T-cell (primary cell): Measurements from ENCODE around the gene TPST2. TPM values are rescaled to one million over a fixed set of nuclear protein-coding genes. Genes with fewer than 3 reads are reported as not detected.

Experiments
- ATAC-seq, 4 experiments: fragments of 200-7000 bp in 3 of 4; fragments of 150-1000 bp in 1 of 4; cut with Tn5 transposase; replicated peaks in 1 of 4; 1 replicate in 3 of 4; 2 replicates in 1 of 4; pipeline ENCODE4 v1.10.0; 2021; ENCODE audit warnings: moderate library complexity in 3 of 4, mild to moderate bottlenecking in 2 of 4, moderate number of reproducible peaks in 1 of 4
- CTCF ChIA-PET, 2 donors: fragments of 300-600 bp; sonication (Branson Sonifier 250); formaldehyde crosslinking; loops; one replicate each; lab custom pipeline; 2022; ENCODE audit warnings: antibody characterized with exemption in 2 of 2; lab: Charles Lee
- POLR2A ChIA-PET, 2 donors: fragments of 300-600 bp; sonication (Branson Sonifier 250); formaldehyde crosslinking; loops; one replicate each; lab custom pipeline; 2022; ENCODE audit warnings: antibody characterized with exemption in 2 of 2; lab: Charles Lee
- DNase-seq, 35 experiments: peaks; one replicate each; pipeline versions ENCODE4 v3.0.0 to v3.0.0-alpha.2; 2013 to 2023
- H3K27ac ChIP-seq: one replicate; pipeline ENCODE4 v1.5.1; 2013; ENCODE audit warnings: low read length
- H3K27me3 ChIP-seq, 2 experiments: replicated peaks in 1 of 2; 1 replicate in 1 of 2; 2 replicates in 1 of 2; pipeline versions ENCODE4 v1.6.1 to v1.7.0; 2013; ENCODE audit warnings: low read length in 1 of 2, mixed read lengths in 1 of 2; ENCODE audit not compliant: control insufficient read depth in 2 of 2, insufficient read depth in 2 of 2; ENCODE audit errors: extremely low read depth in 1 of 2
- H3K36me3 ChIP-seq, 2 donors: 1 replicate in 1 of 2; 2 replicates in 1 of 2; pipeline versions ENCODE4 v1.6.1 to v1.7.0; 2013; ENCODE audit warnings: low read length in 1 of 2; ENCODE audit not compliant: control insufficient read depth in 2 of 2, insufficient read depth in 1 of 2; ENCODE audit errors: extremely low read depth in 1 of 2
- H3K4me1 ChIP-seq, 2 experiments: 1 replicate in 1 of 2; 2 replicates in 1 of 2; pipeline versions ENCODE4 v1.6.1 to v1.7.0; 2013; ENCODE audit warnings: low read length in 2 of 2, mixed read lengths in 1 of 2; ENCODE audit not compliant: insufficient read depth in 2 of 2, control insufficient read depth in 1 of 2; ENCODE audit errors: extremely low read depth in 1 of 2
- H3K4me3 ChIP-seq, 2 donors: 1 replicate in 1 of 2; 2 replicates in 1 of 2; pipeline versions ENCODE4 v1.5.1 to v1.7.0; 2013; ENCODE audit warnings: mild to moderate bottlenecking in 2 of 2, low read length in 1 of 2, moderate library complexity in 1 of 2; ENCODE audit not compliant: control insufficient read depth in 1 of 2; ENCODE audit errors: extremely low read depth in 1 of 2
- H3K9me3 ChIP-seq: 2 replicates; pipeline ENCODE4 v1.7.0; 2013
- H3K27ac Mint-ChIP-seq, 2 donors: one replicate each; pipeline ENCODE4 v1.8.0; 2020 to 2021; ENCODE audit warnings: mild to moderate bottlenecking in 2 of 2, mixed read lengths in 2 of 2
- H3K27me3 Mint-ChIP-seq, 2 donors: one replicate each; pipeline ENCODE4 v1.8.0; 2021 to 2022; ENCODE audit warnings: mixed read lengths in 2 of 2
- H3K36me3 Mint-ChIP-seq: one replicate; pipeline ENCODE4 v1.8.0; 2021; ENCODE audit warnings: mixed read lengths
- H3K4me1 Mint-ChIP-seq, 3 donors: one replicate each; pipeline ENCODE4 v1.8.0; 2020 to 2022; ENCODE audit warnings: mixed read lengths in 3 of 3, mild to moderate bottlenecking in 1 of 3
- H3K4me3 Mint-ChIP-seq, 3 donors: one replicate each; pipeline ENCODE4 v1.8.0; 2020 to 2022; ENCODE audit warnings: mild to moderate bottlenecking in 3 of 3, mixed read lengths in 3 of 3, moderate library complexity in 3 of 3
- H3K9me3 Mint-ChIP-seq, 3 donors: one replicate each; pipeline ENCODE4 v1.8.0; 2020 to 2022; ENCODE audit warnings: mixed read lengths in 3 of 3
- WGBS: methylation state at CpG from one replicate; pipeline ENCODE4 v1.1.5; 2013; ENCODE audit warnings: missing lambda C conversion rate; ENCODE audit not compliant: insufficient coverage; 5-methylcytosine and 5-hydroxymethylcytosine counted together
- total RNA-seq, 35 experiments: library from RNA in 6 of 35; stranded (reverse) in 6 of 35; fragments of 120-200 nt in 1 of 35; gene quantifications; one replicate each; pipeline versions ENCODE4 v1.2.1 to v1.2.4 and lab custom pipeline; 2013 to 2026

TPST2 gene
- total RNA-seq, 5 donors from 2014 or later (not counting 1 experiment from before 2014, with no cell fraction given): 30.3 to 42.1 (median 38.0) TPM

- DNase-seq: no peak
- Mint-ChIP-seq H3K4me3 (no peak overlapping the region), H3K27me3 (no peaks in the 10 kb centered on the region), H3K27ac (no peak overlapping the region), H3K9me3 (no peaks in the 10 kb centered on the region), H3K4me1 (no peaks in the 10 kb centered on the region), H3K36me3 (peaks cover 33% of the 10 kb centered on the region)
- POLR2A ChIA-PET: no interaction called here
- H3K27me3 ChIP-seq: no peaks in the 10 kb centered on the region
- H3K27ac ChIP-seq: no peak overlapping the region
- 100% methylated on average over 2 of the region's 7 CpGs for WGBS
- no peaks in the 10 kb centered on the region for H3K9me3 ChIP-seq
- no peaks in the 10 kb centered on the region for H3K4me1 ChIP-seq
- peaks cover 11 to 64% of the 10 kb centered on the region in 2 donors for H3K36me3 ChIP-seq
- CTCF ChIA-PET: no interaction called here
- no peak for ATAC-seq
- no peak overlapping the region for H3K4me3 ChIP-seq
Observed at GRCh38 chr22:26525946-26526564, 63.9 kb downstream of the TPST2 start.

- ATAC-seq: no peak
- DNase-seq: no peak
- Mint-ChIP-seq H3K27ac (no peak overlapping the region), H3K4me3 (no peak overlapping the region), H3K9me3 (no peaks in the 10 kb centered on the region), H3K4me1 (no peaks in the 10 kb centered on the region), H3K36me3 (peaks cover 31% of the 10 kb centered on the region), H3K27me3 (no peaks in the 10 kb centered on the region)
- Histone ChIP-seq H3K36me3 (peaks cover 11 to 53% of the 10 kb centered on the region in 2 donors), H3K4me1 (no peaks in the 10 kb centered on the region), H3K27ac (no peak overlapping the region), H3K4me3 (no peak overlapping the region), H3K9me3 (no peaks in the 10 kb centered on the region), H3K27me3 (no peaks in the 10 kb centered on the region)
- 100% methylated on average over 4 of the region's 4 CpGs for WGBS
- ChIA-PET POLR2A (no interaction called here), CTCF (no interaction called here)
Observed at GRCh38 chr22:26524870-26525269, 65.1 kb downstream of the TPST2 start.

- Histone ChIP-seq H3K27me3 (no peaks in the 10 kb centered on the region), H3K36me3 (peaks cover 3 to 38% of the 10 kb centered on the region in 2 donors), H3K9me3 (no peaks in the 10 kb centered on the region), H3K4me1 (no peaks in the 10 kb centered on the region), H3K27ac (no peak overlapping the region), H3K4me3 (no peak overlapping the region)
- 80% methylated on average over 1 of the region's 4 CpGs for WGBS
- no peaks in the 10 kb centered on the region for H3K4me1 Mint-ChIP-seq
- ChIA-PET CTCF (no interaction called here), POLR2A (no interaction called here)
- no peaks in the 10 kb centered on the region for H3K27me3 Mint-ChIP-seq
- H3K9me3 Mint-ChIP-seq: no peaks in the 10 kb centered on the region
- no peak overlapping the region for H3K4me3 Mint-ChIP-seq
- no peak for ATAC-seq
- peaks cover 28% of the 10 kb centered on the region for H3K36me3 Mint-ChIP-seq
- no peak for DNase-seq
- no peak overlapping the region for H3K27ac Mint-ChIP-seq
Observed at GRCh38 chr22:26522592-26522991, 67.3 kb downstream of the TPST2 start.

GRCh38 chr22:26522012-26522411, 67.9 kb downstream of the TPST2 start:
- Mint-ChIP-seq H3K9me3 (no peaks in the 10 kb centered on the region), H3K27me3 (no peaks in the 10 kb centered on the region), H3K36me3 (peaks cover 24% of the 10 kb centered on the region), H3K4me1 (no peaks in the 10 kb centered on the region), H3K4me3 (no peak overlapping the region), H3K27ac (no peak overlapping the region)
- H3K27ac ChIP-seq: no peak overlapping the region
- no peak for DNase-seq
- WGBS: no CpG with 5 or more reads among the region's 2 CpGs
- CTCF ChIA-PET: interaction anchor here in 1 of 2 donors (0.6 kb wide), 2 partner anchors 19 to 43 kb away, joined by 3 read pairs; no protein-coding TSS in a partner anchor
- POLR2A ChIA-PET: no interaction called here
- ATAC-seq: no peak
- H3K36me3 ChIP-seq: peaks cover under 1 to 32% of the 10 kb centered on the region in 2 donors
- no peak overlapping the region for H3K4me3 ChIP-seq
- H3K27me3 ChIP-seq: no peaks in the 10 kb centered on the region
- H3K9me3 ChIP-seq: no peaks in the 10 kb centered on the region
- H3K4me1 ChIP-seq: no peaks in the 10 kb centered on the region

- H3K4me1 ChIP-seq: peaks cover 3 to 7% of the 10 kb centered on the region in 2 experiments
- ChIA-PET POLR2A (no interaction called here), CTCF (no interaction called here)
- Mint-ChIP-seq H3K27me3 (no peaks in the 10 kb centered on the region), H3K36me3 (peaks cover 6% of the 10 kb centered on the region), H3K27ac (no peak overlapping the region), H3K4me3 (no peak overlapping the region), H3K4me1 (peaks cover 16 to 19% (median 18%) of the 10 kb centered on the region in 3 donors), H3K9me3 (no peaks in the 10 kb centered on the region)
- H3K36me3 ChIP-seq: no peaks in the 10 kb centered on the region
- WGBS: no CpG with 5 or more reads among the region's 5 CpGs
- no peak overlapping the region for H3K27ac ChIP-seq
- H3K4me3 ChIP-seq: no peak overlapping the region
- no peak for ATAC-seq
- no peaks in the 10 kb centered on the region for H3K27me3 ChIP-seq
- no peaks in the 10 kb centered on the region for H3K9me3 ChIP-seq
- no peak for DNase-seq
Observed at GRCh38 chr22:26517429-26517828, 72.5 kb downstream of the TPST2 start.

- Mint-ChIP-seq H3K36me3 (peaks cover under 1% of the 10 kb centered on the region), H3K9me3 (no peaks in the 10 kb centered on the region)
- 63% methylated on average over 1 of the region's 1 CpG for WGBS
Observed at GRCh38 chr22:26516503-26516902, 73.4 kb downstream of the TPST2 start.

More at GRCh38 chr22:26516503-26516902, 73.4 kb downstream of the TPST2 start:
- Mint-ChIP-seq H3K27me3 (no peaks in the 10 kb centered on the region), H3K4me3 (no peak overlapping the region), H3K27ac (no peak overlapping the region), H3K4me1 (peaks cover 24 to 27% (median 24%) of the 10 kb centered on the region in 3 donors)
- Histone ChIP-seq H3K4me1 (peaks cover 8 to 14% of the 10 kb centered on the region in 2 experiments), H3K4me3 (no peak overlapping the region), H3K9me3 (no peaks in the 10 kb centered on the region), H3K36me3 (no peaks in the 10 kb centered on the region), H3K27ac (no peak overlapping the region), H3K27me3 (no peaks in the 10 kb centered on the region)
- CTCF ChIA-PET: no interaction called here
- ATAC-seq: no peak
- POLR2A ChIA-PET: interaction anchor here in 1 of 2 donors (0.6 kb wide), 1 partner anchor 9 kb away, joined by 4 read pairs; no protein-coding TSS in a partner anchor
- DNase-seq: no peak
